Transverse colon (tissue), 4 donors: ENCODE data around the gene EML6. TPM values are rescaled to one million over a fixed set of nuclear protein-coding genes. Genes with fewer than 3 reads are reported as not detected.
"Not testable (repeated sequence)": the region's sequence is repeated elsewhere in the genome, so short reads cannot be mapped to it uniquely, and the experiment has no call there.

Experiments used
- DNase-seq: peaks from one replicate; pipeline ENCODE4 v3.0.0-alpha.2; 2019
- H3K27ac ChIP-seq, 4 donors: fragments of 200-600 bp; sonication (generic); 2 replicates each; pipeline ENCODE4 v1.5.1; 2016 to 2018; ENCODE audit warnings: inconsistent platforms in 4 of 4
- H3K27me3 ChIP-seq: fragments of 200-600 bp; sonication (generic); 2 replicates; pipeline ENCODE4 v1.5.1; 2017; ENCODE audit warnings: inconsistent platforms
- H3K36me3 ChIP-seq, 4 donors: fragments of 200-600 bp; sonication (generic); 2 replicates each; pipeline ENCODE4 v1.5.1; 2017 to 2019; ENCODE audit warnings: inconsistent platforms in 4 of 4
- H3K4me1 ChIP-seq, 4 donors: fragments of 200-600 bp; sonication (generic); 2 replicates each; pipeline ENCODE4 v1.5.1; 2017 to 2020; ENCODE audit warnings: inconsistent platforms in 4 of 4
- H3K4me3 ChIP-seq, 4 donors: fragments of 200-600 bp; sonication (generic); 1 replicate in 1 of 4; 2 replicates in 3 of 4; pipeline versions ENCODE4 v1.5.1 to v1.6.1; 2017 to 2019; ENCODE audit warnings: inconsistent platforms in 4 of 4
- H3K9me3 ChIP-seq, 2 donors: fragments of 200-600 bp; sonication (generic); 2 replicates each; pipeline ENCODE4 v1.5.1; 2017 to 2019; ENCODE audit warnings: inconsistent platforms in 2 of 2
- CTCF ChIP-seq, 5 experiments: fragments of 200-600 bp in 3 of 5; fragments of 450-650 bp in 2 of 5; sonication (generic) in 3 of 5; IDR thresholded peaks; 1 replicate in 2 of 5; 2 replicates in 3 of 5; pipeline ENCODE4 v1.5.1; 2016 to 2017; ENCODE audit warnings: antibody characterized with exemption in 5 of 5, inconsistent platforms in 3 of 5, mild to moderate bottlenecking in 2 of 5, moderate library complexity in 1 of 5
- EP300 ChIP-seq: sonication (generic); formaldehyde crosslinking; IDR thresholded peaks from one replicate; pipeline ENCODE4 v1.6.1; 2017; ENCODE audit warnings: antibody characterized with exemption, low read depth
- POLR2A ChIP-seq: fragments of 450-650 bp; IDR thresholded peaks from one replicate; pipeline ENCODE4 v1.6.1; 2016; ENCODE audit warnings: antibody characterized with exemption, mild to moderate bottlenecking, moderate library complexity
- POLR2AphosphoS5 ChIP-seq, 3 donors: sonication (generic); formaldehyde crosslinking; IDR thresholded peaks; one replicate each; pipeline ENCODE4 v1.6.1; 2016; ENCODE audit warnings: antibody characterized with exemption in 3 of 3
- WGBS, 2 donors: methylation state at CpG; one replicate each; pipeline ENCODE4 v1.1.5; 2018; ENCODE audit warnings: low coverage in 1 of 2; 5-methylcytosine and 5-hydroxymethylcytosine counted together
- in situ Hi-C, 4 donors: fragments of 200-750 bp; cut with MboI; loops; one replicate each; pipeline versions ENCODE4 v1.15.0 to v1.15.1; 2017; ENCODE audit warnings: low sequenced_read_pairs in 3 of 4, low pct_ligation_motif_present in 1 of 4, low pct_unique_long_range_greater_than_20kb in 1 of 4
- intact Hi-C: fragments of 100-400 bp; cut with DNase I; formaldehyde crosslinking; loops from one replicate; pipeline ENCODE4 v1.15.1; 2023; ENCODE audit warnings: low total_unique reads
- total RNA-seq, 4 donors: library from RNA; depleted of rRNA; stranded (reverse); fragments of >200 nt; gene quantifications; one replicate each; pipeline ENCODE4 v1.1.0, GENCODE V29; 2016

Gene EML6
- total RNA-seq, 4 donors from 2014 or later = 1.5 to 8.2 (median 3.4) TPM

- H3K9me3 ChIP-seq = no peaks in the 10 kb centered on the region
- in situ Hi-C loops (no loop called here), intact Hi-C loops (no loop called here)
- no peaks in the 10 kb centered on the region for H3K27me3 ChIP-seq
- H3K27ac ChIP-seq = no peak overlapping the region
- no peak overlapping the region for H3K4me3 ChIP-seq
- DNase-seq = no peak
- TF ChIP-seq POLR2A (no peak), EP300 (no peak), CTCF (IDR thresholded peaks at IDR 0.05) (no peak), POLR2AphosphoS5 (IDR thresholded peaks at IDR 0.05) (no peak)
- no peaks in the 10 kb centered on the region for H3K36me3 ChIP-seq
- no peaks in the 10 kb centered on the region for H3K4me1 ChIP-seq
Observed at GRCh38 chr2:54692556-54692955, 30.9 kb upstream of the EML6 start.

- H3K36me3 ChIP-seq = no peaks in the 10 kb centered on the region
- H3K4me1 ChIP-seq = no peaks in the 10 kb centered on the region
- intact Hi-C loops = no loop called here
- no peaks in the 10 kb centered on the region for H3K27me3 ChIP-seq
- in situ Hi-C loops = no loop called here
- H3K9me3 ChIP-seq = no peaks in the 10 kb centered on the region
- H3K27ac ChIP-seq = no peak overlapping the region
- no peak for DNase-seq
- WGBS, 2 donors = 99% methylated on average over 4 of the region's 4 CpGs; no CpG with 5 or more reads in 1 of the 2 donors
- H3K4me3 ChIP-seq = no peak overlapping the region
- TF ChIP-seq EP300 (no peak), CTCF (IDR thresholded peaks at IDR 0.05) (no peak), POLR2A (no peak), POLR2AphosphoS5 (IDR thresholded peaks at IDR 0.05) (no peak)
Observed at GRCh38 chr2:54695378-54695777, 28.1 kb upstream of the EML6 start.

GRCh38 chr2:54697934-54698333 is 25.5 kb upstream of the EML6 start:
- H3K9me3 ChIP-seq = no peaks in the 10 kb centered on the region
- intact Hi-C loops = no loop called here
- no peaks in the 10 kb centered on the region for H3K36me3 ChIP-seq
- WGBS, 2 donors = 80 to 87% methylated on average over 1 of the region's 1 CpG
- DNase-seq = no peak
- TF ChIP-seq POLR2A = no peak
- no peak for TF ChIP-seq POLR2AphosphoS5 (IDR thresholded peaks at IDR 0.05)
- TF ChIP-seq CTCF (IDR thresholded peaks at IDR 0.05) = no peak
- no peak for TF ChIP-seq EP300
- no peak overlapping the region for H3K27ac ChIP-seq
- H3K27me3 ChIP-seq = no peaks in the 10 kb centered on the region
- H3K4me3 ChIP-seq = no peak overlapping the region
- in situ Hi-C loops = no loop called here
- no peaks in the 10 kb centered on the region for H3K4me1 ChIP-seq

GRCh38 chr2:54698926-54699325 is 24.5 kb upstream of the EML6 start:
- DNase-seq, H3K4me3 ChIP-seq, H3K36me3 ChIP-seq, H3K27me3 ChIP-seq, intact Hi-C loops, H3K27ac ChIP-seq, H3K4me1 ChIP-seq, H3K9me3 ChIP-seq, in situ Hi-C loops: not testable (repeated sequence)
- 97 to 100% methylated on average over 3 to 29 of the region's 37 CpGs for WGBS, 2 donors

GRCh38 chr2:54699665-54700064 is 23.8 kb upstream of the EML6 start:
- in situ Hi-C loops (loop anchor here (10.0 to 25.0 kb wide), 4 partner anchors 175 to 587 kb away; partner anchors contain the start of gene ACYP2 (in 2 of the 4)), intact Hi-C loops (loop anchor here (10.0 kb wide), 1 partner anchor 175 kb away; no protein-coding TSS in a partner anchor)
- no peak overlapping the region for H3K27ac ChIP-seq
- H3K9me3 ChIP-seq = no peaks in the 10 kb centered on the region
- no peaks in the 10 kb centered on the region for H3K4me1 ChIP-seq
- no peaks in the 10 kb centered on the region for H3K27me3 ChIP-seq
- DNase-seq = no peak
- no peak overlapping the region for H3K4me3 ChIP-seq
- 73% methylated on average over 2 of the region's 2 CpGs; no CpG with 5 or more reads in 1 of the 2 donors for whole genome bisulfite sequencing, 2 donors
- no peaks in the 10 kb centered on the region for H3K36me3 ChIP-seq
- TF ChIP-seq EP300 = no peak
- no peak for TF ChIP-seq POLR2AphosphoS5 (IDR thresholded peaks at IDR 0.05)
- TF ChIP-seq CTCF (IDR thresholded peaks at IDR 0.05) = no peak
- TF ChIP-seq POLR2A = no peak
